Lower lobe of right lung (tissue), 2 donors: Measurements from ENCODE around the gene CST11. TPM values are rescaled to one million over a fixed set of nuclear protein-coding genes. Genes with fewer than 3 reads are reported as not detected.

Experiments used
- ATAC-seq, 2 donors: fragments of 200-7000 bp; cut with Tn5 transposase; one replicate each; pipeline ENCODE4 v1.9.1; 2020 to 2022; ENCODE audit warnings: mild to moderate bottlenecking in 2 of 2, moderate library complexity in 2 of 2
- DNase-seq: peaks from one replicate; pipeline ENCODE4 v3.0.0-alpha.2; 2020
- H3K27ac ChIP-seq: fragments of 200-600 bp; one replicate; pipeline ENCODE4 v1.8.0; 2022
- H3K27me3 ChIP-seq: fragments of 200-600 bp; one replicate; pipeline ENCODE4 v1.8.0; 2022; ENCODE audit warnings: low read depth
- H3K36me3 ChIP-seq: fragments of 200-600 bp; one replicate; pipeline ENCODE4 v1.8.0; 2022; ENCODE audit warnings: mild to moderate bottlenecking
- H3K4me1 ChIP-seq: fragments of 200-600 bp; one replicate; pipeline ENCODE4 v1.8.0; 2022
- H3K4me3 ChIP-seq: fragments of 200-600 bp; one replicate; pipeline ENCODE4 v1.8.0; 2022; ENCODE audit warnings: mild to moderate bottlenecking
- H3K9me3 ChIP-seq: fragments of 200-600 bp; one replicate; pipeline ENCODE4 v1.8.0; 2022
- intact Hi-C: fragments of 100-400 bp; cut with DNase I; formaldehyde crosslinking; loops from one replicate; pipeline ENCODE4 v1.11.0; 2022
- total RNA-seq: library from RNA; stranded (reverse); fragmentation: NEBNext Ultra II Directional; extraction: Animal tissue kit (Norgen Biotek cat#: 25700); gene quantifications from one replicate; pipeline ENCODE4 v1.2.1, GENCODE V29; 2021
- TF ChIP-seq, protein P1 (sequence below): fragments of 200-600 bp; IDR thresholded peaks from one replicate; pipeline ENCODE4 v1.8.0; 2022; ENCODE audit warnings: antibody characterized with exemption, mild to moderate bottlenecking
- donor health status: DM: no; HTN: yes; CAD: no; lungs with severe emphysema.

Gene CST11
- total RNA-seq, 1 donor from 2014 or later: not detected

DNA sequence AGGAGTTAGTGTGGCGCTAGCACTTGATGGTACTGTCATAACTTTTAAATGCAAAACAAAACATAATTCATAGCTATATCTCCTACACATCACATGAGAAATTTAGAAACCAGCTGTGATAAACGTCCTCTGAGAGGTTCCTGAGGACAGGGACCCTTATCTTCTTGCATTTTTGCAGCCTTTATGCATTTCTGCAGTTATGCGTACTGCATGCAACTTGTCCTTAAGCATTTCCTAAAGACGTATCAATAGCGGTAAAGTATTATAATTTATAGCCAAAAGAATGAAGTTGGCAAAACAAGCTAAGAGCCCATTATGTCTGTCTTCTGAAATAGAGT is 33.0 kb downstream of the CST11 start:
- H3K9me3 ChIP-seq: no peaks in the 10 kb centered on the region
- peak overlapping the region; percentile 92 for H3K27ac ChIP-seq
- no peaks in the 10 kb centered on the region for H3K27me3 ChIP-seq
- peak overlapping the region; percentile 86 for H3K4me3 ChIP-seq
- TF ChIP-seq, protein P1, sequence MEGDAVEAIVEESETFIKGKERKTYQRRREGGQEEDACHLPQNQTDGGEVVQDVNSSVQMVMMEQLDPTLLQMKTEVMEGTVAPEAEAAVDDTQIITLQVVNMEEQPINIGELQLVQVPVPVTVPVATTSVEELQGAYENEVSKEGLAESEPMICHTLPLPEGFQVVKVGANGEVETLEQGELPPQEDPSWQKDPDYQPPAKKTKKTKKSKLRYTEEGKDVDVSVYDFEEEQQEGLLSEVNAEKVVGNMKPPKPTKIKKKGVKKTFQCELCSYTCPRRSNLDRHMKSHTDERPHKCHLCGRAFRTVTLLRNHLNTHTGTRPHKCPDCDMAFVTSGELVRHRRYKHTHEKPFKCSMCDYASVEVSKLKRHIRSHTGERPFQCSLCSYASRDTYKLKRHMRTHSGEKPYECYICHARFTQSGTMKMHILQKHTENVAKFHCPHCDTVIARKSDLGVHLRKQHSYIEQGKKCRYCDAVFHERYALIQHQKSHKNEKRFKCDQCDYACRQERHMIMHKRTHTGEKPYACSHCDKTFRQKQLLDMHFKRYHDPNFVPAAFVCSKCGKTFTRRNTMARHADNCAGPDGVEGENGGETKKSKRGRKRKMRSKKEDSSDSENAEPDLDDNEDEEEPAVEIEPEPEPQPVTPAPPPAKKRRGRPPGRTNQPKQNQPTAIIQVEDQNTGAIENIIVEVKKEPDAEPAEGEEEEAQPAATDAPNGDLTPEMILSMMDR: no peak
- ATAC-seq (no peak), DNase-seq (no peak)
- H3K36me3 ChIP-seq: no peaks in the 10 kb centered on the region
- intact Hi-C loops: no loop called here
- peaks cover 13% of the 10 kb centered on the region for H3K4me1 ChIP-seq

DNA sequence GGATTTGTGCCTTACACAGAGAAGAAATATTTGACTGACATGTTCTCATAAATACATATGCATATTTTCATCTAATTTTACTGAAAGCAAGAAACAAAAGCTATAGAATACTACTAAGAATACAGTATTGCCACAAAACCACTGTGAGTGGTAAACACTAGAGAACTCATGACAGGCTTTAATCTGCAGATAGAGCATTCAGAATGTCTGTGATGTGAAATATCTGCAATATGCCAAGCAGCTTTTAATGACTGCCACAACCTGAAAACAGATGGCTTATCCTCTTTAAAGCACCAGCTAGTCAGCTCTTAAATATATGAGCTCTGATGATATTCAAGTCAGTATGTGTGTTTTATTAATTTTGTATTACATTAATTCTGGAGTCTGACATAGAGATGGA is 34.8 kb downstream of the CST11 start:
- Histone ChIP-seq H3K9me3 (no peaks in the 10 kb centered on the region), H3K4me3 (no peak overlapping the region), H3K36me3 (no peaks in the 10 kb centered on the region), H3K4me1 (peaks cover 13% of the 10 kb centered on the region), H3K27ac (no peak overlapping the region), H3K27me3 (no peaks in the 10 kb centered on the region)
- DNase-seq (no peak), ATAC-seq (no peak)
- TF ChIP-seq, protein P1: no peak
- intact Hi-C loops: no loop called here

DNA sequence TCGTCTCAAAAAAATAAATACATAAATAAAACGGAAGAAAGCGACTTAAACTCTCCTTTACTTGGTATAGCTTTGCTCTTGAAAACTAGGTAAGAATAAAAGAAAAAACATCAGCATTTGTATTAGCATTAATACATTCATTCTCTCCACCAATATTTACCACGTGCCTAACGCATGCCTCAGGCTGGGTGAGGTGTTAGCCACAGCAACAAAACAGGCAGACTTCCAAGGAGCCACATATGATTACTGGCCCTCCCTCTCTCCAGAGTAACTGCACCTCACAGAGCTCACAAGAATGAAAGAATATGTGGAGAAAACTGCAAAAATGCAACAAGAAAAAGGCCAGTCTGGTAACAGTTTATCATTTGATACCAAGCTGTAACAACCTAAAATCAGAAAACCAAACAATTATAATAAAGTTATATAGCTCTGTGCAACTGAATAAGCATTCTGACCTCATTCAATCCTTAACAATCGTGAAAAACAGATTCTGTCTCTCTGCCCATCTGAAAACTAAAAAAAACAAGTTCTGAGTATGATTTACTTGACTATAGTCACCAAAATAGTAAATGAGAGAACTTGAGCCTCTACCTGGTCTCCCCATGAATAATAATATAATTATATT is 36.6 kb downstream of the CST11 start:
- DNase-seq: no peak
- Histone ChIP-seq H3K36me3 (no peaks in the 10 kb centered on the region), H3K9me3 (no peaks in the 10 kb centered on the region), H3K27me3 (no peaks in the 10 kb centered on the region), H3K4me1 (peaks cover 25% of the 10 kb centered on the region), H3K4me3 (no peak overlapping the region), H3K27ac (no peak overlapping the region)
- no peak for ATAC-seq
- TF ChIP-seq, protein P1: no peak
- intact Hi-C loops: no loop called here

DNA sequence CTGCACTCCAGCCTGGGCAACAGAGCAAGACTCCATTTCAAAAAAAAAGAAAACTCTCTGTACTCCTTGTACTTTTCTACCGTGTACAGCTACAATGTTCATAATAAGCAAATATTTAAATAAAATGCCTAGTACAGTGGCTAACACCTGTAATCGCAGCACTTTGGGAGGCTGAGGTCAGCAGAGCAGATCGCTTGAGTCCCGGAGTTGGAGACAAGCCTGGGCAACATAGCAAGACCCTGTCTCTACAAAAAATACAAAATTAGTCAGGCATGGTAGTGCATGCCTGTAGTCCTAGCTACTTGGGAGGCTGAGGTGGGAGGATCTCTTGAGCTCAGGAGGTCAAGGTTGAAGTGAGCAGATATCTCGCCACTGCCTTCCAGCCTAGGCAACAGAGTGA is 37.1 kb downstream of the CST11 start:
- DNase-seq (no peak), ATAC-seq (no peak)
- H3K27ac ChIP-seq: no peak overlapping the region
- TF ChIP-seq, protein P1: no peak
- no peaks in the 10 kb centered on the region for H3K27me3 ChIP-seq
- no peaks in the 10 kb centered on the region for H3K36me3 ChIP-seq
- peaks cover 25% of the 10 kb centered on the region for H3K4me1 ChIP-seq
- H3K9me3 ChIP-seq: no peaks in the 10 kb centered on the region
- H3K4me3 ChIP-seq: no peak overlapping the region
- intact Hi-C loops: no loop called here

DNA sequence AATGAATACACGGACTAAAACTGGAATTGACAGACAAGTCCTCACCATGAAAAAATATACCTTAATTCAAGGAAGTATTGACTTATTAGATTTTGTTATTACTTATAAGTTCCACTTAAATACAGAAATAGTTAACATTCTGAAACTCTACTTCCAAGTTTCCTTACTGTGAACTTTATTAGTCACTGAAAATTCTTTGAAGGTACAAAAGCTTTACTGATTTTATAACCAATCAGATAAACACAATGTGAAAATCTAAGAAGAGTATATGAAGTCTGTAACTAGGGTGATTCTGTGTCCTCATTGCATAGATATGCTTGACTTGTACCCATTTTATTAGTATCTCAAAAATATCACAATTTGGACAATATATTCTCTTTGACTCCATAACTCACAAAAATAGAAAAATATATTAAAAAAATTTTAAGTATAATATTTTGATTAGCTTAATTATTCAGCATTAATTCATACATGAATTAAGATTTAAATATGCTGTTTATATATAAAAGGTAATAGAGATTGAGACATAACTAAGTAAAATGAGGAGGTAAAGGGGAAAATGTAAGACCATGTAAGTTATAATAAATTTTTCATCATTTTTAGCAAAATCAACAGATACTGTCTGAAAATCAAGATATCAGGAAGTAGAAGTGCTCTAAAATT is 38.0 kb downstream of the CST11 start:
- no peaks in the 10 kb centered on the region for H3K9me3 ChIP-seq
- intact Hi-C loops: no loop called here
- no peak overlapping the region for H3K4me3 ChIP-seq
- TF ChIP-seq, protein P1: no peak
- ATAC-seq (no peak), DNase-seq (no peak)
- H3K27me3 ChIP-seq: no peaks in the 10 kb centered on the region
- no peaks in the 10 kb centered on the region for H3K36me3 ChIP-seq
- peaks cover 21% of the 10 kb centered on the region for H3K4me1 ChIP-seq
- H3K27ac ChIP-seq: no peak overlapping the region
